ENCODE data around the gene SUMO4.

The SUMO4 gene

GRCh38 chr6:149383371-149383770 is 16.7 kb upstream of the SUMO4 start:
- no peak for DNase-seq
- H3K4me1 Mint-ChIP-seq: no peaks in the 10 kb centered on the region
- peaks cover 95% of the 10 kb centered on the region for H3K36me3 Mint-ChIP-seq (ENCODE audit: low read depth)
- H3K27ac Mint-ChIP-seq: no peak overlapping the region
- no peak overlapping the region for H3K4me3 Mint-ChIP-seq
- no peaks in the 10 kb centered on the region for H3K27me3 Mint-ChIP-seq (ENCODE audit: low read depth, poor library complexity)
- peaks cover 13% of the 10 kb centered on the region for H3K9me3 Mint-ChIP-seq
- TF ChIP-seq CTCF (IDR thresholded peaks at IDR 0.05): no peak

- Mint-ChIP-seq H3K27me3 (ENCODE audit: low read depth, poor library complexity) (no peaks in the 10 kb centered on the region), H3K9me3 (peaks cover 6% of the 10 kb centered on the region), H3K4me3 (no peak overlapping the region), H3K4me1 (no peaks in the 10 kb centered on the region), H3K36me3 (ENCODE audit: low read depth) (peaks cover 86% of the 10 kb centered on the region), H3K27ac (peak overlapping the region; percentile 11)
- no peak for DNase-seq
- TF ChIP-seq CTCF (IDR thresholded peaks at IDR 0.05): no peak
Observed at GRCh38 chr6:149384464-149384863, 15.6 kb upstream of the SUMO4 start.

DNA sequence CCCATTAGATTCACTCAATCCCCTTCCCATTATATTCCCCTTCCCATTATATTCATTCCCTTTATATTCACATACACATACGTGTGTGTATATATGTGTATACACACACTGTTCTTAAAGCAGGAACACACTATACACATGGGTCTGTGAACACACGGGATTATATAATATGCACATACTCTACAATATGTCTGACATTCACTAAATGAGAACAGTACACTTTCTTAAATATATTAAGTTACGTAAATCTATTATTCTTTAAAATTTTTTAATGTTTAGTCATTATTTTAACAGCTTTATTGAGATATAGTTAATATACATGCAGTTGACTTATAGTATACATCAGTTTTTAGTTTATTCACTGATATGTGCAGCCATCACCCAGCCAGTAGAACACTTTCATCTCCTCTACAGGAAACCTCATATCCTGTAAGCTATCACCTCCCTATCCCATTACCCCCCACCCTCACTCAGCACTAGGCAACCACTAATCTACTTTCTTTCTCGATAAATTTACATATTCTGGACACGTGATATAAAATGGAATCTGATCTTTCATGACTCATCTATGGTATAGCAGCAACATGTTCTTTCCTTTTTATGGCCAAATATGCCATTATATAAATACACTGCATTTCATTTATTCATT is 13.9 kb upstream of the SUMO4 start:
- H3K27ac Mint-ChIP-seq: no peak overlapping the region
- no peaks in the 10 kb centered on the region for H3K4me1 Mint-ChIP-seq
- peaks cover 81% of the 10 kb centered on the region for H3K36me3 Mint-ChIP-seq (ENCODE audit: low read depth)
- no peak for DNase-seq
- H3K9me3 Mint-ChIP-seq: peaks cover 6% of the 10 kb centered on the region
- no peak overlapping the region for H3K4me3 Mint-ChIP-seq
- no peaks in the 10 kb centered on the region for H3K27me3 Mint-ChIP-seq (ENCODE audit: low read depth, poor library complexity)
- TF ChIP-seq CTCF (IDR thresholded peaks at IDR 0.05): no peak

GRCh38 chr6:149387779-149388512 is 12.1 kb upstream of the SUMO4 start:
- H3K4me3 Mint-ChIP-seq: no peak overlapping the region
- H3K27me3 Mint-ChIP-seq (ENCODE audit: low read depth, poor library complexity): no peaks in the 10 kb centered on the region
- H3K27ac Mint-ChIP-seq: no peak overlapping the region
- no peak for DNase-seq
- TF ChIP-seq CTCF (IDR thresholded peaks at IDR 0.05): no peak
- H3K4me1 Mint-ChIP-seq: peaks cover 10% of the 10 kb centered on the region
- peaks cover 81% of the 10 kb centered on the region for H3K36me3 Mint-ChIP-seq (ENCODE audit: low read depth)
- H3K9me3 Mint-ChIP-seq: peaks cover 6% of the 10 kb centered on the region

- H3K4me1 Mint-ChIP-seq: peaks cover 10% of the 10 kb centered on the region
- no peak for TF ChIP-seq CTCF (IDR thresholded peaks at IDR 0.05)
Observed at GRCh38 chr6:149389509-149390297, 10.4 kb upstream of the SUMO4 start.

More at GRCh38 chr6:149389509-149390297, 10.4 kb upstream of the SUMO4 start:
- Mint-ChIP-seq H3K9me3 (peaks cover 6% of the 10 kb centered on the region), H3K36me3 (ENCODE audit: low read depth) (peaks cover 81% of the 10 kb centered on the region), H3K4me3 (no peak overlapping the region), H3K27me3 (ENCODE audit: low read depth, poor library complexity) (no peaks in the 10 kb centered on the region), H3K27ac (no peak overlapping the region)
- DNase-seq: no peak
